ENCODE measurements around the gene LITAF. TPM values are rescaled to one million over a fixed set of nuclear protein-coding genes. Genes with fewer than 3 reads are reported as not detected.
"Not testable (repeated sequence)": the region's sequence is repeated elsewhere in the genome, so short reads cannot be mapped to it uniquely, and the experiment has no call there.

Gene LITAF
- total RNA-seq, 1 donor from 2014 or later = 124 TPM

- H3K9me3 Mint-ChIP-seq = no peaks in the 10 kb centered on the region
- H3K27ac Mint-ChIP-seq = peak overlapping the region; percentile 30
- DNase-seq (no peak), ATAC-seq (ENCODE audit: low read depth) (no peak)
- no peaks in the 10 kb centered on the region for H3K27me3 Mint-ChIP-seq
- intact Hi-C loops (cut with micrococcal nuclease) = loop anchor here (10.0 kb wide), 1 partner anchor 706 kb away; the partner anchor contains the start of gene CIITA
- POLR2A ChIA-PET = no interaction called here
- peaks cover 91% of the 10 kb centered on the region for H3K4me1 Mint-ChIP-seq
- CTCF ChIA-PET = no interaction called here
- peaks cover 28% of the 10 kb centered on the region for H3K36me3 Mint-ChIP-seq (ENCODE audit: low read depth)
- H3K4me3 Mint-ChIP-seq = no peak overlapping the region
- no peak for TF ChIP-seq CTCF (IDR thresholded peaks at IDR 0.05)
Observed at GRCh38 chr16:11580451-11581086, 6.2 kb downstream of the LITAF start.

GRCh38 chr16:11577290-11577660, 9.4 kb downstream of the LITAF start:
- intact Hi-C loops (cut with micrococcal nuclease) = loop anchor here (1.0 to 2.0 kb wide), 2 partner anchors 9 to 64 kb away; partner anchors contain the start of gene LITAF
- Mint-ChIP-seq H3K4me3 (peak overlapping the region; percentile 52), H3K36me3 (ENCODE audit: low read depth) (peaks cover 36% of the 10 kb centered on the region), H3K27ac (peak overlapping the region; percentile 62), H3K4me1 (peaks cover 90% of the 10 kb centered on the region)
- DNase-seq; CTCF ChIA-PET; H3K9me3 Mint-ChIP-seq; ATAC-seq (ENCODE audit: low read depth); H3K27me3 Mint-ChIP-seq: not testable (repeated sequence)
- POLR2A ChIA-PET = interaction anchor here (0.6 to 3.9 kb wide), 4 partner anchors 9 to 44 kb away, joined by 3 to 40 read pairs (median 4); partner anchors contain the start of gene LITAF

- POLR2A ChIA-PET = interaction anchor here (0.5 to 3.9 kb wide), 8 partner anchors 8 to 289 kb away, joined by 3 to 40 read pairs (median 4); partner anchors contain the start of gene LITAF
- Mint-ChIP-seq H3K27me3 (no peaks in the 10 kb centered on the region), H3K4me3 (peak overlapping the region; percentile 52), H3K4me1 (peaks cover 90% of the 10 kb centered on the region), H3K9me3 (no peaks in the 10 kb centered on the region), H3K36me3 (ENCODE audit: low read depth) (peaks cover 40% of the 10 kb centered on the region), H3K27ac (peak overlapping the region; percentile 62)
- intact Hi-C loops (cut with micrococcal nuclease) = loop anchor here (1.0 to 2.0 kb wide), 2 partner anchors 10 to 64 kb away; partner anchors contain the start of gene LITAF
- no peak for TF ChIP-seq CTCF (IDR thresholded peaks at IDR 0.05)
- CTCF ChIA-PET = interaction anchor here (1.4 kb wide), 1 partner anchor 10 kb away, joined by 3 read pairs; the partner anchor contains the start of gene LITAF
- ATAC-seq (ENCODE audit: low read depth) = peak; percentile 78
- no peak for DNase-seq
Observed at GRCh38 chr16:11576427-11577289, 10.1 kb downstream of the LITAF start.

- ATAC-seq (ENCODE audit: low read depth) (no peak), DNase-seq (no peak)
- H3K27me3 Mint-ChIP-seq = no peaks in the 10 kb centered on the region
- intact Hi-C loops (cut with micrococcal nuclease) = no loop called here
- H3K36me3 Mint-ChIP-seq (ENCODE audit: low read depth) = peaks cover 39% of the 10 kb centered on the region
- CTCF ChIA-PET = interaction anchor here (1.4 kb wide), 1 partner anchor 12 kb away, joined by 3 read pairs; the partner anchor contains the start of gene LITAF
- POLR2A ChIA-PET = interaction anchor here (0.6 to 3.9 kb wide), 3 partner anchors 9 to 55 kb away, joined by 3 to 40 read pairs (median 4); partner anchors contain the start of gene LITAF
- H3K9me3 Mint-ChIP-seq = no peaks in the 10 kb centered on the region
- H3K4me3 Mint-ChIP-seq = peak overlapping the region; percentile 60
- no peak for TF ChIP-seq CTCF (IDR thresholded peaks at IDR 0.05)
- peak overlapping the region; percentile 64 for H3K27ac Mint-ChIP-seq
- peaks cover 92% of the 10 kb centered on the region for H3K4me1 Mint-ChIP-seq
Observed at GRCh38 chr16:11575223-11575589, 11.5 kb downstream of the LITAF start.

DNA sequence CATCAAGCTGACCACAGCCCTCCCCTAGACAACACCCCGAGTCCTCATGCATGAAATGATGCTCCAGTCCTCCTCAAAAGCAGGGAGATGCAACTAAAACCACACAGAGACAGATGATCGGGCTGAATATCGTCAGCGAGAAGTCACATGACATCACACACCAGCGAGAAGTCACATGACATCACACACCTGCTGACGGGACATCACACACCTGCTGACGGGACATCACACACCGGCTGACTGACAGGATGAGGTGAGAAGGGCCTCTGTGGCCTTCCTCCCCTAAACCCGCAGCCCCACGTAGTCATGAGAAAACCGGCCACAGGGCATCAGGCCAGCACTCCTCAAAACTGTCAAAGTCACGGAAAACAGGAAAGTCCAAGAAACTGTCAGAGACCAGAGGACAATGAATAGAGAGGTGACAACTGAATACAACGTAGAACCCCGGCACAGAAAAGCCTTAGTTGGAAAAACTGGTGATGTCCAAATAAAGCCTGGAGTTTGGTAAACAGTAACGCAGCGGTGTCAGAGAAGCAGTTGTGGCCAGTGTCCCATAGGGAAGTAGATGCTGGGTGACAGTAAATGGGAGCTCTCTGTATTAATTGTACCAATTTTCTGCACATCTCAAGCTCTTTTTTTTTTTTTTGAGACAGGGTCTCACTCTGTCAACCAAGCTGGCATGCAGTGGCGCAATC, 14.3 kb downstream of the LITAF start:
- peaks cover 79% of the 10 kb centered on the region for H3K4me1 Mint-ChIP-seq
- peak overlapping the region; percentile 79 for H3K27ac Mint-ChIP-seq
- H3K9me3 Mint-ChIP-seq = no peaks in the 10 kb centered on the region
- ChIA-PET POLR2A (interaction anchor here (0.7 to 1.0 kb wide), 3 partner anchors 17 to 630 kb away, joined by 3 read pairs; partner anchors contain the start of gene DEXI), CTCF (no interaction called here)
- H3K4me3 Mint-ChIP-seq = peak overlapping the region; percentile 64
- H3K36me3 Mint-ChIP-seq (ENCODE audit: low read depth) = peaks cover 47% of the 10 kb centered on the region
- intact Hi-C loops (cut with micrococcal nuclease) = no loop called here
- no peak for TF ChIP-seq CTCF (IDR thresholded peaks at IDR 0.05)
- peak; percentile 17 for ATAC-seq (ENCODE audit: low read depth)
- H3K27me3 Mint-ChIP-seq = no peaks in the 10 kb centered on the region
- no peak for DNase-seq

Measured in activated B cell treated with CpG ODN at 0.5 μM for 24 hours (primary cell).